Measurements from ENCODE around the gene TM9SF3.
"Not testable (repeated sequence)": the region's sequence is repeated elsewhere in the genome, so short reads cannot be mapped to it uniquely, and the experiment has no call there.

The TM9SF3 gene

DNA sequence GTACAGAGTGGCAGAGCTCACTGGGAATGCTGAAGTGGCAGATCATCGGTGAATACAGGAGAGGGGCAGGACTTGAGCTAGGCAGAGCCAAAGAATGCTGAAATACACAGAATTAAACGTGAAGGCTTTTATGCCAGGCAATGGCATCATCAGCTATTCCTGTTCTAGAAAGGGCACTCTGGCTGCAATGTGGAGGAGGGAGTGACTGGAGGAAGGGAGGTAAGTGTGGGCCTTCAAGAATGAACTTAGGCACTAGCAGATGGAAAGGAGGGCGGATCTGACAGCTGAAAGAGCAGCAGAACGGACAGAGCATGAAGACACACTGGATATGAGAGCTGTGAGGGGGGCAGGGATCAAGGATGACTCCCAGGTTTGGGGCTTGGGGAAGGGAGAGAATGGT, 12.0 kb upstream of the TM9SF3 start:
- no peak for DNase-seq (ENCODE audit: low read depth in 2 of 2)

- DNase-seq (ENCODE audit: low read depth in 2 of 2): no peak
Measured at GRCh38 chr10:96596422-96597407, 9.9 kb upstream of the TM9SF3 start.

GRCh38 chr10:96595741-96596140, 8.9 kb upstream of the TM9SF3 start:
- no peak for DNase-seq (ENCODE audit: low read depth in 2 of 2)

GRCh38 chr10:96591946-96592345, 5.1 kb upstream of the TM9SF3 start:
- DNase-seq (ENCODE audit: low read depth in 2 of 2): no peak

GRCh38 chr10:96588616-96589419, 2.0 kb upstream of the TM9SF3 start:
- no peak for DNase-seq (ENCODE audit: low read depth in 2 of 2)

DNA sequence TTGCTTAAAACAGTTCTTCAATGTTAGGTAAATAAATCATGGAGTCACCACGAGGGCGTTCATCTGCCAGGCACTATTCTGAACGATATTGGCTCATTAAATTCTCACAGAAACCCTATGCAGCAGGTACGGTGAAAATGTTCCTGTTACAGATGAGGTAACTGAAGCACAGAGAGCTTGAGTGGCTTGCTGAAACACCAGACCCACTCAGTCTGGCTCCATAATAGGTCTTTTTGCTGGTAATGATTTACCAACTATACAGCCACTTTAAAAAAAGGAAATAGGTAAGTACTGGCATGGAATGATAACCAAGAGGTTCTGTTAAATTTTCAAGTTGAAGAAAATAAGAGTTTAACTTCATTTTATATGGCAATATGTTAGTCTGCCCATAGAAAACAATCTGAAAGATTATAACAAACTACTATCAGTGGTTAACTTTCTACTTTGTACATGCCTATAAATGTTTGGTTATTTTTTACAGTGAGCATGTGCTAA, 1.3 kb upstream of the TM9SF3 start:
- no peak for DNase-seq (ENCODE audit: low read depth in 2 of 2)

DNA sequence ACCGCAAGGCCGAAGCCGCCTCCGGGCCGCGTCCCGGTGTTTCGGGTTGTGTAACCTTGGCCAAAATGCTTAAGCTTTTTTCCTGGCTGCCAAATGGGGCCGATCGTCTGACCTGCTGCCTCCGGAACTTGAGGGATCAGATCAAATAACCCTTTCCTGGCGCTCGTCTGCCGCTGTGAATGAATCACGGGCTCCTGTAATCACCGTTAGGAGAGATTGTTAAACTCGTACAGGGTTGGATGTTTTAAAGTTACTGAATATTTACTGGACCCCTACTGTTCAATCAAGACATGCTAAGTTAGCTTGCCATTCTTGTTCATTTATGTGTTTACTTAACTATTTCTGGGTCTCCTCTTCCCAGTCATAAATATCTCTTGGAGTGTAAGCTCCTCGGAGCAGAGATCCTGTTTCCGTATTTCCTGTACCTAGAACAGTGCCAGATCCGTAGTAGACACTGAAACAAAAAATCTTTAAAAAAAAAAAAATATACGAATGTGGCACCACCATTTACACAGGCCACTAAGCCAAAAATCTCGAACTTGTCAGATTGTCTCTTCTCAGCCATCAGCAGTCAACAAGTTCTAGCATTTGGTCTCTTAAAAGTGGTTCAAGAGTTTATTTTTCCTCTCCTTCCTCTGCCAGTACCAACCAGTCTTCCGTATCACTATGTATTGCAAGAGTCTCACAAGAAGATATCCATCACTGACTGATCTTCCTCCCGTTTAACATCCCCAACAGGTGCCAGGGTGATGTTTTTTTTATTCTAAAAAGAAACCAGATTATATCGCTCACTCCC, 650 bp upstream of the TM9SF3 start:
- peak in 1 of 2 donors; percentile 40 for DNase-seq (ENCODE audit: low read depth in 2 of 2)

DNA sequence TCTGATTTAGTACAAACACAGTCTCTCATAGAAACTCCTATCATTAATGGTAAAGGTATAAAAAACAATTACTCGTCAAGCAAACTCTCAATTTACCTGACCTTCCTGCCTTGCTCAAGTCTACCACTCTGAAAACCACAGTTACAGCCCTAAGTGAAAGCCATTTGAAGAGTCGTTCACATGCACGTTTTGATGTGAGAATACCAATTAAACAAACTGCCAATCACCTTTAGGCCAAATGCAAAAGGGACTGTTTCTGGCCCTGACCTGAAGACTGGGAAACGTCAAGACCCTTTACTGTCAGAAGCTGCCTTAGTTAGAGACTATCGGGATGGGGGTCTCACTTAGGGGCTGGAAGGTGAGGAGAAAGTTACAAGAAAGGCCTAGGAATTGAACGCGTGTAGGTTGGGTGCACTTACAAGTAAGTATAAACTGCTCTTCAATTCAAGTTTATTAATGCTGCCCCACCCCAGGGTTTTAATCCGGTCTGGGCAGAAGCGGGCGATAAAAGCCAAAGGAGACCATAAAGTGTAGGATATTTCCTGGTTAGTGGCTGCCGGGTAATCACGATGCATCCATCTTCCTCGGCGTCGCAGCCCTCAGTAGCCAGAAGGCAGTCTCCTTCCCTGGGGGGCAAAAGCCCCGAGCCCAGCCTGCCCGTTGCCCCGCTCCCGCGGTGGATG, 935 bp downstream of the TM9SF3 start:
- DNase-seq (ENCODE audit: low read depth in 2 of 2): no peak

GRCh38 chr10:96584474-96584873, 2.3 kb downstream of the TM9SF3 start:
- no peak for DNase-seq (ENCODE audit: low read depth in 2 of 2)

DNA sequence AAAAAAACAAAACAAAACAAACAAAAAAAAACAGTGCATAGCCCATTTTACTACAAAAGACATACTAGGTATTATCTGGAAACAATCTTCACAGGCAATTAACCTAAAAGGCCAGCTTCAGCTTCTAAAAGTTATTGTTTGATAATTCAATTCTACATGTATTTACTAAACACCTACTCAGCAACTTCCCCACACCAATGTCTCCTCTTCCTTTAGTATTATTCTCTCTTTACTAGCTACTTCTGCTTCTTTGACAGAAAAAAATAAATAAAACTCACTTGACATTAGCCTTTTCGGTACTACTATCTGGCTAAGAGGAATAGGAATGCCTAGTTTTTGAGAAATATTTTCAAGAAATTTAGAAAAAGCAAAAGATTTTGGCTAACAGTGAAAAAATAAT, 2.8 kb downstream of the TM9SF3 start:
- no peak for DNase-seq (ENCODE audit: low read depth in 2 of 2)

DNA sequence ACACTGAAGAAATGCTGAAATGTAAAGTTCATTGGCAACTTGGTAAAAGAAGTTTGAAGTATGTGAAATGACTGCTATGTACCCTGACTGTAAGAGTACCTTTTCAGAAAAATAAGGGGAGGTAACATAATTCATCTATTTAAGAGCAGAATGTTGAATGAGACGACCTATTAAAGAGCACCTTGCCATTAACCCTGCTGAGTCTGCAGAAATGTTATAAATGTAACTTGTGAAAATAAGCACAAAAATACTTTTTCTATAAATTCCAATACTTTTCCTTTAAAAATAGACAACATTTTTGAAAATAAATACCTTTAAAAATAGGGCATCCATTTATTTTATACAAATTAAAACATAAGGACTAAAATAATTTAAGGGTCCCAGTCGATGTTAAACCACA, 7.7 kb downstream of the TM9SF3 start:
- no peak for DNase-seq (ENCODE audit: low read depth in 2 of 2)

GRCh38 chr10:96578633-96579032, 8.2 kb downstream of the TM9SF3 start:
- DNase-seq (ENCODE audit: low read depth in 2 of 2): no peak

DNA sequence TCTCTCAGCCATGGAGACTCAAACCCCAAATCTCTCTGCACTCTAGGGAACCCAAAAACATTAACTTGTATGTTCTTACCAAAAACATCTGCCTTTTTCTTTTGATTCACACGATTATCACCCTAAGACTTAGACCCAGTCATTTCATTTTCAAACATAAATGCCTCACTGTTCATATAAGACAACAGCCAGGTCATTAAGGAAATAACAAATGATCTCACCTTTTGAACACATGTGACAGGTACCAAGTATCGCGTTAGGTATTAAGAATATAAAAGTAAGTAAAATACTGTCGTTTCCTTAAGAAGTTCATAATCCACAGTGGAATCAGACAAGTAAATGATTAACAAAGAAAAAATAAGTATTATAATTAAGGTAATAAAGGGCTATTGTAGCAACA, 8.8 kb downstream of the TM9SF3 start:
- no peak for DNase-seq (ENCODE audit: low read depth in 2 of 2)

DNA sequence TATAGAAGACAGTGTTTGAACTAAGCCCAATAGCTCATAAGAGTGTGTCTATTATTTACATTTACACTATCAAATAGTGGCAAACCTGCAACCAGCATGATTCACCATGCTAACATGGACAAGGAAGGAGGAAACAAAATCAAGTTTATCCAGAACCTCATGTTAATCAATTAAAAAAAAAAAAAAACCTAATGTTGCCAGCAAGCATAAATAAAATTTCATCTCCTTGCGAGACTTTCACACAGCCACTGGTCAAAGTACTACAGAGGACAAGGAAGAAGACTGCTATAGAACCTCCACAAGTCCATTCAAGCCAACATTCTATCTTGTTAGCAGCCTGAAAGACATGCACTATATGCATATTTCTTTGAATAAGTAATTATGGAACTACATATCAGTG, 9.7 kb downstream of the TM9SF3 start:
- DNase-seq (ENCODE audit: low read depth in 2 of 2): no peak

DNA sequence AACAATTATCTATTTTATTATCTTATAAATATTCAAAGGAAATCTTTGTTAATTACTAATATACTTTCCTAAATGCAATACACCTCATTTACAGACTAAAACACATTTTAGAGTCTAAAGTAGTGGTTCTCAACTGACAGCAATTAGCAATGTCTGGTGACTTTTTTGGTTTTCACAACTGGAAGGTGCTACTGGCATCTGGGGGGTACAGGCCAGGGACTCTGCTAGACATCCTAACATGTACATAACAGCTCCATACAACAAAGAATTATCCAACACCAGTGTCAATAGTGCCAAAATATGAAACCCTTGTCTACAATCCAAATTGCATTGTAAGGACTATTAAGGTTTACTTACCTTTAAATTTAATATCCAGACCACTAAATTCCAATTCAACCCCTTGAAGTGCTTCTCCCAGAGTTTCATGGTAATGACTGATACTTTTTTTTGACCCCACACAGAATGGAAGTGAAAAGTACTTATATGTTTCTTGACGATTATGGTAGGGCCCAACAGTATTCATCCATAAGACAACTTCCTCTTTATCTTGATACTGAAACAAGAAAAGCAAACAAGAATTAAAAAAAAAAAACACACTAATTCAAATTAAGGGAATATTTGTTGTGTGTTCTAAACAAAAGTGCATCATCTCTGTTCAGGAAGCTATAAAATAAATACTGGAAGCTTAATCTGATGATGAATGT, 10.4 kb downstream of the TM9SF3 start:
- DNase-seq (ENCODE audit: low read depth in 2 of 2): no peak

DNA sequence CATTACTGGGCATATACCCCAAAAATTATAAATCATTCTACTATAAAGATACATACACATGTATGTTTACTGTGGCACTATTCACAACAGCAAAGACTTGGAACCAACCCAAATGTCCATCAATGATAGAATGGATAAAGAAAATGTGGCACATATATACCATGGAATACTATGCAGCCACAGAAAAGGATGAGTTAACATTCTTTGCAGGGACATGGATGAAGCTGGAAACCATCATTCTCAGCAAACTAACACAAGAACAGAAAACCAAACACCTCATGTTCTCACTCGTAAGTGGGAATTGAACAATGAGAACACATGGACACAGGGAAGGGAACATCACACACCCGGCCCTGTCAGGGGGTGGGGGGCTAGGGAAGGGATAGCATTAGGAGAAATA, 12.2 kb downstream of the TM9SF3 start:
- not testable (repeated sequence) for DNase-seq (ENCODE audit: low read depth in 2 of 2)

GRCh38 chr10:96573036-96573435, 13.8 kb downstream of the TM9SF3 start:
- no peak for DNase-seq (ENCODE audit: low read depth in 2 of 2)

GRCh38 chr10:96570983-96571964, 15.5 kb downstream of the TM9SF3 start:
- no peak for DNase-seq (ENCODE audit: low read depth in 2 of 2)

GRCh38 chr10:96570511-96570910, 16.3 kb downstream of the TM9SF3 start:
- no peak for DNase-seq (ENCODE audit: low read depth in 2 of 2)
